GM13976 (cell line): ENCODE data around the gene ANXA2R.
"Not testable (repeated sequence)": the region's sequence is repeated elsewhere in the genome, so short reads cannot be mapped to it uniquely, and the experiment has no call there.

ENCODE experiments used
- DNase-seq: peaks from one replicate; pipeline ENCODE4 v3.0.0; 2012; ENCODE audit warnings: low spot score
- CTCF ChIP-seq: IDR thresholded peaks from 2 replicates; pipeline ENCODE4 v1.5.1; 2012; ENCODE audit warnings: borderline replicate concordance, mild to moderate bottlenecking; ENCODE audit not compliant: insufficient read depth; ENCODE audit errors: extremely low read depth, missing control alignments, control extremely low read depth
- in situ Hi-C: fragments of 300-500 bp; cut with MboI; formaldehyde crosslinking; loops from one replicate; pipeline ENCODE4 v1.12.0; 2022; ENCODE audit warnings: low sequenced_read_pairs, mixed read lengths, inconsistent platforms; ENCODE audit not compliant: unreplicated experiment

ANXA2R gene

GRCh38 chr5:43040287-43041098, at the start of gene ANXA2R:
Gene ANXA2R, minus strand, starts transcription at chr5:43040319. Its CDS starts 273 bp downstream, at chr5:43040046.
- peak; percentile 85 for TF ChIP-seq CTCF
- DNase-seq = peak; percentile 62
- in situ Hi-C loops = no loop called here

GRCh38 chr5:43086118-43086908, 46.2 kb upstream of the ANXA2R start:
- DNase-seq, in situ Hi-C loops: not testable (repeated sequence)

GRCh38 chr5:43085453-43085852, 45.3 kb upstream of the ANXA2R start:
- TF ChIP-seq CTCF = no peak
- in situ Hi-C loops = no loop called here
- DNase-seq = no peak

- DNase-seq, in situ Hi-C loops: not testable (repeated sequence)
Measured at GRCh38 chr5:43084468-43084867, 44.3 kb upstream of the ANXA2R start.

GRCh38 chr5:43081345-43081744, 41.2 kb upstream of the ANXA2R start:
- DNase-seq, in situ Hi-C loops: not testable (repeated sequence)

- in situ Hi-C loops = no loop called here
- no peak for DNase-seq
- no peak for TF ChIP-seq CTCF
Measured at GRCh38 chr5:43078956-43079355, 38.8 kb upstream of the ANXA2R start.

- in situ Hi-C loops, DNase-seq: not testable (repeated sequence)
Measured at GRCh38 chr5:43077446-43078191, 37.5 kb upstream of the ANXA2R start.

GRCh38 chr5:43075319-43076293, 35.5 kb upstream of the ANXA2R start:
- no peak for DNase-seq
- in situ Hi-C loops = no loop called here

More at GRCh38 chr5:43075319-43076293, 35.5 kb upstream of the ANXA2R start:
- no peak for TF ChIP-seq CTCF
